Anterior cingulate cortex (tissue), 58 donors: ENCODE results near the gene IRF2BP2.

Experiments used
- DNase-seq, 58 donors: peaks; one replicate each; lab custom pipeline; 2025; lab: John Stamatoyannopoulos, UW

The IRF2BP2 gene

DNA sequence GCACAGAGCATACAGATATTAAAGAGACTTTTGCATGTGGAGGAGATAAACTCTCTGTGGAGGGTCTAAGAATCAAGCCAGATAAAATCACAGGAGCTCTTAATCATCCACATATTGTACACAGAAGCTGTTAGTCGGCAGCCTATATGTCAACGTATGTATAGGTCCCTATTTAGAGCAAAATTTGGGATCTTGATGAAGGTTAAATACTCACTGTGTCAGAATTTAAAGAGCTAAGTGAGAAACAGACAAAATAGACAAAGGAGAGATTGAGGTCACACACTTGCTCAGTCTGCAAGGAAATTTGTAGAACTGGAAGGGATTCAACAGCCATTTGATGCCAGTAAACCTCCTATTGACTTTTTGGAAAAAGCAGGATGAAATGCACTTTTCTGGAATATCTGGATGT is 4.1 kb upstream of the IRF2BP2 start:
- DNase-seq, result peak in 1 of 58 donors; percentile 49

DNA sequence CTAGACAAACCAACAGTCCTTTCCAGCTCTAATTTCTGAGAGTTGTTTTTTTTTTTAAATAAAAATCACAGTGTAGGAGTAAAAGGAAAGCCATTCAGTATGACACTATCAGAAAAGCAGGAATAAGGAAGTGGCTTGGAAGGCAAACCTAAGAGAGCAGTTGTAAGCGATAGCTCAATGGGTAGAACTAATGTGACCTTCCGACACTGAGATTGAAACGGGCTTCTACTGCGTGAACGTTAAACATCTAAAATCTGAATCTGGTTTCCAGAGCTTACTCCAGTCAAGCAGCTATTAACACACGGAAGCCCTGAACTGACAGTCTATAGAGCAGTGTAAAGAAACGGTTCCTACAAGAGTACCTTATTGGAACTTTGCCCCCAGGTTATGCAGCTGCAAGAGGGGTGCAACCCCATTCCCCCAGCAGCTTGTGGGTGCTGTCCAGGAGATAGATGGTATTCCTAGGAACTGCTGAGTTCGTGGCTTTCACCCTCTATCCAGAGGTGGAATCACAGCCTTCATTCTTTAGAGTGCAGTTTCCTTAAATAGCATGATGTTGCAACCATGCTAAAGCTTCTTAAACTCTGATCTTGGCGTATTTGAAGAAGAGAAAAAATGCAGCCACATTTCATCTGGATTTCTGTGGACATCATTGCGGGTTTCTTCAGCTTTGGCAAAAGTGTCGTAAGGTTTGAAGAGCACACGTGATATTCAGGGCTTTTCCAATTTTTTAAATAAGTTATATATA is 3.3 kb upstream of the IRF2BP2 start:
- DNase-seq, result peak in 2 of 58 donors; percentile 36 to 52

DNA sequence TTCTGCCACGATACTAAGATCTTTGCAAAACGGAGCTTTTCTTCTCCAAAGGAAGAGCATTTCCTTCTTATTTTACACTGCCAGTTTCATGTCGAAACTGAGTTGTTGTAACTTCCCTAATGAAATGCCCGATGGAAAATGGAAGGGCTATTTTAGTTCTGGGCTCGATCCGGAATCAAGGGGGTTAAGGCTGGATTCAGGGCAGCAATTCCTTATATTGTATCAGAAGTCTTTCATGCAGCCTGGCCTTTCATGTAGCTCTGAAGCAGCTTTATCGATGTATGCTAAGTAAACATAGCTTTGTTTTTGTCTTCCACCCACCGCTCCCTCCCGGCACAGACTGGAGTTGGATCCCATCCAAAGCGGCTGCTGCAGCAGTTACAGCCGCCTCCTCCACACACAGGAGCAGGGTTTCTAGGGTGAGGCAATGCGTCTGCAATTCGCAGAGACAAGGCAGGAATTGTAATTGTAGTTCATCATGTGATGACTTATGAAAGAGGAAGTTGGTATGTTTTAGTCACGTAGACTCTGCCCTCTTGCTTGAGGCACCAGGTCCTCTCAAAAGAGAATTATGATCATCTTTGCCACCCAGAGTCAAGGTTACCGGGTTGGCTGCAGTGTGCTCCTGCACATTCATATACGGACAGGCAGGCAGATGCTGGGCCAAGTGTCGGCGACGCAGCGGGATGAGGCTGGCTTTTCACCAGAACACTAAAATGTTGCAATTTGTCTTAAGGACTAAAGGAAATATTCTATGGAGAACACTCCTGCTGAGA is 2.6 kb upstream of the IRF2BP2 start:
- DNase-seq, result peak in 57 of 58 donors; percentile 23 to 93 (median 77)

DNA sequence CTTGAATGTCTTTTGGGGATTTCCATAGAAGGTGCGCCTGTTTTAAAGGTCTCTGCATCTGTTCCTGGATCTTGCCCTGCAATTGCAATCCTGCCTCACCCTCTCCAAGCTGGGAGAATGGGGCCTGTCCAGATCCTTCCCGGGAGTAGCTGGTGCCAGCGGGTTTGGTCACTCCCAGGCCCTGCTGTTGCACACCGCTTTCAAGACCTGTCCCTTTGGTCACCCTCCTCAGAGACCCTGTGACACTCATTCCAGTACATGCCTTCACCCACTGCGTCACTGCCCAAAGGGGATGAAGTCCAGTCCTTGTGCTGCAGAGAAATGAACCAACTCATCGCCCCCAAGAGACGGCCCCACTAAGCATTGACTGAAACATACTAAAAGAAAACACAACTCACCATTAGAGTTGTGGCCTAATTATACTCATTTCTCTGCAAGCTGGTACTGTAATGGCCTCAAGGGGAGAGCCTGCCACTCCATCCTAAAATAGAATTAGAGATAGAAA is 1.9 kb upstream of the IRF2BP2 start:
- DNase-seq, result peak in 33 of 58 donors; percentile 15 to 63 (median 29)

DNA sequence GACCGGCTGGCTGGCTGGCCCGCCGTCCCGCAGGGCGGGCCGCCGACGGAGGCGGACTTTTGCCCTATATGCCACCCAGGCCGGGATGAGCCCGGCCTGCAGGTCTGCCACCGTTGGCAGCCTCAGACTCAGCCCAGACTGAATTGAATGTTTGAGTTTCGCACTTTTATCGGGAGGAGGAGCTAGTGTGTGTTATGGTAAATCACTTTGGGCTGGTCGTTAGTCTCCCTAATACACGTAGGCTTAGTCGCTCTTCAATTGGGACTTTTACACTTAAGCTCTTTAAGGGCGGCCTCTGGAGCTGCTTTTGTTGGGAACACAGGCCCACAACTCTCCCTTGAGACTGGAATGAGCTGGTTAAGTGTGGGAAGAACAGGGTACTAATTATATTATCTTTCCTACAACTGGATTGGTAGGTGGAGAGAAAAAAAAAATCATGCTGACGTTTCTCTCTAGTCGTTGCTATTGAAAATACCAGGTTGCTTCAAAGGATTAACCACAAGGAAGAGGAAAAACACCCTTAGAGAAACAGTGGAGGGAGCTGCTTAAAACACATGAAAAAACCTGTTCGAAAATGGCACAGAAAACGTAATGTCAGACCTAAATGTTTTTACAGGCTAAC is 1.4 kb upstream of the IRF2BP2 start:
- peak in 5 of 58 donors; percentile 73 to 80 (median 77) for DNase-seq

DNA sequence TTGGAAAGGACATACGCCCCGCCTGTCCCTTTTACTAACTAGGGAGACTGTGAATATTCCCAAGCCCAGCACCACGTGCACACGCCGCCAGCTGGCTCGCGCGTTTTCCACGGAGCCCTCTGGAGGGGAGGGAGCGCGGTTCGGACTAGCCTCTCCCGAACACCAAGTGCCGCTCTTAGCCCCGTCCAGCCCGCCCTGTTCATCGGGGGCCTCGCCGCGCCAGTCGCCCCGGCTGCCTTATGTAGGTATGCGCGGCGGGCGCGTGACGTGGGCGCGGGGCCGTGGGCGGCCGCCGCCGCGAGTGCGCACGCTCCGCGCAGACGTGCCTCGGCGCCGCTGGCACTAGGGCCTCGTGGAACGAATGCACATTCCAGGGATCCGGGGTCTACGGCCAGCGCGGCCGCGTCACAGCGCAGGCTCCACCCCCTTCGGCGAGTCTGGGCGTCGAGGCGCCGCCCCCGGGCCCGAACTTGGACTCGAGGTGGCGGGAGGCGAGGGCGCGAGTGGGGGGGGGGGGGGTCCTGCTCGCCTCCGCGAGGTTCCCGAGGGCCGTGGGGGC is 767 bp upstream of the IRF2BP2 start:
- DNase-seq, result peak; percentile 61 to 99 (median 92)

DNA sequence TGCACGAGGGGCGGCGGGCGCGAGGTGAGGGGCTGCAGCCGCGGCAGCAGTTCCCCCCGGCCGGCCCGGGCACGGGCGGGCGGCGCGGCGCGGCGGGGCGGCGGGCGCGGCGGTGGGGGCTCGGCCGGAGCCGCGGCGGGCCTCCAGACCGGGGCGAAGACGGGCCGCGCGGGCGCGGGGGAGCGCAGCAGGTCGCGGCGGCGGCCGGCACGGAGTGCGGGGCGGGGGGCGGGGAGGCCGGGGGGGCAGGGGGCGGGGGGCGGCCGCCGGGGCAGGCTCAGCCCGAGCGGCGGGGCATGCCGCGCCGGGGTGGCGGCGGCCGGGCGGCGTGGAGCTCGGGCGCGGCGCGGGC is 311 bp downstream of the IRF2BP2 start:
- DNase-seq, result peak in 2 of 58 donors; percentile 37 to 47

DNA sequence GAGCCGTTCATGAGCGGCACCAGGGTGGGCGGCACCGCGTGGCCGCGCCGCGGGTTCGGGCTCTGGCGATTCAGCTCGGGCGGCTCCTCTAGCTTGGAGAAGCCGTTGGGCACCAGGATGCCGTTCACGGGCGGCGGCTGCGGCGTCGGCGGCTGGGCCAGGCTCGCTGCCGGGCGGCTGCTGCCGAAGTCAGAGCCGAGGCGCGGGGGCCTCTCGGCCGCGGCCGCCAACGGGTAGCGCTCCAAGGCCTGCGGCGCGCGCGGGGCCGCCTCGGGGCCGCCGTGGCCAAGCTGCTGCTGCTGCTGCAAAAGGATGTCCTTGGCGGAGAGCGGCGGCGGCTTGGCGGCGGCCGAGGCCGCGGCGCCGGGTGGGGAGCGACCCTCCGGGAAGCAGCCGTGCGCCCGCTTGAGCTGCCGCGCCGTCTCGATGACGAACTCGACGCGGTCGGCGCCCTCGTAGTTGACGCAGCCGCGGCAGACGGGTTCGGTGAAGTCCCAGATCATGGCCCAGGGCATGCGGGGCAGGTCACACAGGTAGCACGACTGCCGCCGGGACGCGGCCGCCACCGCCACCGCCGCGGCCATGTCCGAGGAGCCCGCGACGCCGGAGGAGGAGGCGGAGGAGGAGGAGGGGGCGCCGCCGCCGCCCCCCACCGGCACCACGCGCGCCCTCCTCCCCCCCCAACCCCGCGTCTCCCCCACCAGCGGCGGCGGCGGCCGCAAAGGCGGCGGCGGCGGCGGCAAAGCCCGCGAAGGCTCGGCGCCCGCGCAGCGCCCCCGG is 877 bp downstream of the IRF2BP2 start:
- DNase-seq, result peak in 17 of 58 donors; percentile 8 to 61 (median 25)

DNA sequence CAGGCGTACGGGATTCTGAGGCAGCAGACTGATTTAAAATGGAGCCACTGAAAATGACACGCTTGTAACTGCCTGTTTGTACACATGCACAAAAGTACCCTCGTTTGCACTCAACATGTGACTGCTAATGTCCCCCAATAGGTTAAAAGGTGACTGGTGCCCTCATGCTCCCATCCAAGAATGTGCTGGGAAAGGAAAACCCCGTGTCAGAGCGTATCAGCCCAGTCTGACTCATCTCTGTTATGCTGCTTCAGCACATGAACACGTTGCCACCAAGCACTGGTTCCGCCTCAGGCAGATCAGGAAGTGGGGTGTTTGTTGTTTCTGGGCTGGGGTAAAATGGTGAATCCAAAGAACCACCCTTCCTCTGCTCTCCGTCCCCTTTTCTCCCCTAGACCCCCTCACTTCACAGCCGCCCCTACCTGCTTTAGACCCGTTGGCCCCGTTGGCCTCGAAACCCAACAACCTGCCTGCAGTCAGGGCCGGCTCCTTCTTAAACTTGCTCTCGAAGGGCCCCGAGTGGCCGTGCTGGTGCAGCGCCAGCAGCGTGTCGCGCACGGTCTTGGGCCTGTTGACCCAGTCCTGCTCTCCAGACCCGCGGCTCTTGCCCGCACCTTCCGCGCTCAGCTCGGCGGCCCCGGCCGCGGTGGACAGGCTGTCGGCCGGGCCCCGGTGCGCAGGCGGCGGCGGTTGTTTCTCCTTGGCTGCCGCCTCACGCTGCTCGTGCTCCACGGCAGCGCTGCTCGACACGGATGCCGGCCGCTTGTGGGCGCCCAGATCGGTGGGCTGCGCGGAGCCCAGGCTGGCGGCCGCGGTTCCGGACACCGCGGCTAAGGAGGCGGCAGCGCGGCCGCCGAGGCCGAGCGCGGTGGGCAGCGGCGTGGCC is 1.7 kb downstream of the IRF2BP2 start:
- DNase-seq, result peak in 45 of 58 donors; percentile 31 to 83 (median 62)

DNA sequence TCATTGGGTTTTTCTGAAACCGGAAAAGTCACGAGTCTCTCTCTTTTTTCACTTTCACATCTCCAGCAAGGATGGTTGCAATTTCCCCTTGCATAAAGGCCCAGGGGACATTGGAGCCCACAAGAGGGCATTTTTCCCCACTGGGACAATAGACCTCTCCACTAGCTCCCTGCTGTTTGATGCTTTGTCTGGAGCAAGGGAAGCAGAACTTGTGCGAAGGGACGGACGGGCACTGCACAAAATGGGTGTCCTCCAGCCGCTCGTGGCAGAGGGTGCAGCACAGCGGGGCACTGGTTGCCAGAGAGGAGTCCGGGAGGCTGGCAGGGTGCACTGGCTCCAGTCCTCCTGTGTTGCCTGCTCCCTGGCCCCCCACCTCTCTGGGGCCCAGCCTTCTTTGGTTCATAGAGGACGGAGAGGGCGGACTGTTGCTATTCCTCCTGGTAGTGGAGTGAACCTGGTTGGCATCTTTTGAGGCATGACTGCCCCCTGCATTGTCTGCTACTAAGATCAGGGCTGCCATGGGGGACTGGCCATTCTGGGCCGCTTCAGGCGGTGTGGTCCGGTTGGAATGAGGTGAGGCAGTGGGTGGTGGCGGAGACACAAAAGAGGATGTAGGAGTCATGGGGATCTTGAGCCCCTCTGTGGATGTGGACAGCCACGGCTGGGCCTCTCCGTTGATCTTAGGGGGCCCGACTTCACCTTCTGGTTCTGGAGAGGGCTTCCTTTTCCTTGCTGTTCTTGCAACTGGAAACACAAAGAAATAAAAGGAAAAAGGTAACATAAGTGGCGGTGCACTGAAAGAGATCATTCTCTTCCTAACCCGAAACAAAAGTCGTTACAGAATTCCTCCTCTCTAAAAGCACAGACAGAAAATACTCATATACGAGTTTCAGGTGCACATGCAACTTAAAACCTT is 2.6 kb downstream of the IRF2BP2 start:
- peak in 36 of 58 donors; percentile 21 to 72 (median 46) for DNase-seq

DNA sequence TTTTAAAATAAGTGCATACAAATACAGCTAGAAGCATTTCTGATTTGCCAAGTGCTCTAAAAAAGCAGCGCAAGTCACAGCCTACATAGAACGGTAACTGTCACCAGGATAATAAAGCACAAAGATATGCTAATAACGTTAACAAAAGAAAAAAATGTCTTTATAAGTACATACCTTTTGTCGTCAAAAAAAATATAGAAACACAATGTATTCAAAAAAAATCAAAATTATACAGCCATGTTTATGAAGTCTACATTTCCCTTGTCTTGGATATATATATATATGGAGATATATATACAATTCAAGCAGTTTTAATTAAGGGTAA is 3.2 kb downstream of the IRF2BP2 start:
- DNase-seq, result no peak

DNA sequence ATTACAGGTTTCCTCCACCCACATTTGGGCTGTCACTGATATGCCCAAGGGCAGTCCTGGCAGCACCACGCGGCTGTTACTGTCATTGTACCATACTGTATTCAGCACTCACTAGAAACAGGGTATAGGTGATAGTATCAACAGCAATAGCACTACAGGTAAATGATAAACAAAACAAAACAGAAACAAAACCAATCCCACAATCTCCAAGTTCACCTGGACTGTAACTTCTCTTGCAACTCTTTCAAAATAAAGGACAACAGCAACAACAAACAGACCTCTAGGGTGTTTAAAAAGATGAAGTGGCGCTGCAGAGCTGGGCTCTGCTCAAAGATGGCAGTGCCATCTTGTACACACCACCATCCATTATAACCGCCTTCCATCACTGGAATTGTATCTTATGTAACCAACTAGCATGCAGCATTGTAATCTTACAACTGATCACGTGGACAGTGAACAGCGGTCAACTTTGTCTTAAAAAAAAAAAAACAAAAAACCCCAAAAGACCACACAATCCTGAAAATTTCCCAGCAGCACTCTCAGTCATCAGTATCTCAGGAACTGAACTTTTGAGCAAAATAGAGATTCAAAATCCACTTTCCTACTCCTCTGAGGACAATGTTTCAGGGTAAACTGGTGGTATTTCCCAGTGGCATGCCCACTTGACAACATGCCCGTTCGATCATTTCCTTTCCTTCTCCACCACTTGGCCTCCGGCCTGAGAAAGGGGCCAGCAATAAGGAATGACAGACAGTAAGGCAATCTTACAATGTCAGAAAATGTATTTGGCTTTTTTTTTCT is 3.8 kb downstream of the IRF2BP2 start:
- peak in 11 of 58 donors; percentile 16 to 78 (median 31) for DNase-seq

DNA sequence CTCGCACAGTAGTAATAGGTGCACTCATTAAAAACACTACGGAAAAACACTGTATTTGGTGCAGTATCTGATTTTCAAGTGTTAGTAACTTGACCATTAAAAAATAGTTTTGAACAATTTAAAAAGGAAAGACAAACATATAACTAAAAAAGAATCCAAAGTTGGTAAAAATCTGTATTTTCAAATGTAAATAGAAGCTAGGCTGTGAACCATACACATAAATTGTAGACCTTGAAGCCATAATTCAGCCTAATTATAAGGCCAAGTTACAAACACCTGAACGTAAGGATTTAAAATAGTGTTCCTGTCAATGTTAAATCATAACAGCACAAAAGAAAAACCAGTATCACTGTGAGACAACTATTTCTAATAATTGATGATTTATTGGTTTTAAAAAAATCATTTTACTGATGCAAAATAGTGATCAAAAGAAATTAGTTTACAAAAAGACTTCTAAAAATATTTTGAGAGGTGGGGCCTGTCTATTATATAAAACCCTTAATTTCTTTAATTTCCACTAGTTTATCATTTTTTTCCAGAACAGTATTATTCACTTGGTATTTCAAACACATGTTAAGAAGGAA is 4.5 kb downstream of the IRF2BP2 start:
- DNase-seq, result no peak

DNA sequence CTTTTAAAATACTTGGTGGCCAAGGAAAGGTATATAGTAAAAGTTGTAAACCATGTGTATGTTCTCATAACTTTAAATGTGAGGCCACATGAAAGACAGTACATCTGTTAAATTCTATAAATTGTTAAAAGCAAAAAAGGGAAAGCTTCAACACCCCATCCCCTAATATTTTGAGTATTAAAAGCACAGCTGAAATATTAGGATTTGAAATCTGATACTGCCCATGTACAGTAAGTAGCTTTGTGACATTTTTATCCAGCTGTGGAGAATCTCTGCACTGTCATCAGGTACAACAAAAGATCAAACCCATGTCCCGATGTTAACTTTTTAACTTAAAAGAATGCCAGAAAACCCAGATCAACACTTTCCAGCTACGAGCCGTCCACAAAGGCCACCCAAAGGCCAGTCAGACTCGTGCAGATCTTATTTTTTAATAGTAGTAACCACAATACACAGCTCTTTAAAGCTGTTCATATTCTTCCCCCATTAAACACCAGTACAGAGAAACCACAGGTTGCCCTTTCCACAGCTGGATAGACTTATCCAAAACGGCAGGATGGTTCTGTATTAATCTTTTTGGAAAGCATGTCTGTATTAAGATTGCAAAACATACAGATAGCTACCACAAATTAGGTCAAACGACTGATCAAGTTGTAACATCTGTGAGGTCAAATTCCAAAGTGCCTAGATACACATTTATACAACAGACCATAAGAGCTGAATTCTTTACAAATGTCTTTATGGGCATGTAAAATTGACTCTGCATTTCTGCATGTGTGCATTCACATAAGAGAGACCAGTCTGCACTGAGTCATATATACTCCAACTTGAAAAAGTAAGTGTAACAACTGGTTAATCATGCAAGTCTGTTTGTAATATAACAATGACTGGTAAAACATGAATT is 5.2 kb downstream of the IRF2BP2 start:
- no peak for DNase-seq
